ENCODE data around the gene KRT26.
"Not testable (repeated sequence)": the region's sequence is repeated elsewhere in the genome, so short reads cannot be mapped to it uniquely, and the experiment has no call there.

Gene KRT26

GRCh38 chr17:40794466-40794865 lies 22.5 kb upstream of the KRT26 start:
- no peak for DNase-seq

DNA sequence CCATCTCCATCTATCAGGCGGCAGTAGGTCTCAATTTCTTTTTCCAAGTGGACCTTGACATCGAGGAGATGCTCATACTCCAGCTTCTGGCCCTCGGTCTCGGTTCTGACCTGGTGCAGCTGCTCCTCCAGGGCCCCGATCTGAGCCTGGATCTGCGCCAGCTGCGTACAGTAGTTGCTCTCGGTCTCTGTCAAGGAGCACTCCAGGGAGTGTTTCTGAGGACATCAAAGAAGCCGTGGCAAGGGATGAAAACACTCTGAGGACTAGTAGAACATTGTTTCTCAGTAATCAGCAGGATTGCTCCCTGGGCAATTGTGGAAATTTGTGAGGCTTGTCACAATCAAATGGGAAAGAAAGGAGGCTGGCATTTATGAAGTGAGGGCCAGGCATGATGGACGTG lies 21.8 kb upstream of the KRT26 start:
- DNase-seq: no peak

GRCh38 chr17:40791787-40792436 lies 19.9 kb upstream of the KRT26 start:
- no peak for DNase-seq

GRCh38 chr17:40791111-40791510 lies 19.1 kb upstream of the KRT26 start:
- no peak for DNase-seq

GRCh38 chr17:40782450-40782849 lies 10.4 kb upstream of the KRT26 start, which contains the start of gene KRT27:
KRT27 (minus strand) TSS chr17:40782550; CDS start chr17:40782493, 57 bp downstream.
- no peak for DNase-seq

DNA sequence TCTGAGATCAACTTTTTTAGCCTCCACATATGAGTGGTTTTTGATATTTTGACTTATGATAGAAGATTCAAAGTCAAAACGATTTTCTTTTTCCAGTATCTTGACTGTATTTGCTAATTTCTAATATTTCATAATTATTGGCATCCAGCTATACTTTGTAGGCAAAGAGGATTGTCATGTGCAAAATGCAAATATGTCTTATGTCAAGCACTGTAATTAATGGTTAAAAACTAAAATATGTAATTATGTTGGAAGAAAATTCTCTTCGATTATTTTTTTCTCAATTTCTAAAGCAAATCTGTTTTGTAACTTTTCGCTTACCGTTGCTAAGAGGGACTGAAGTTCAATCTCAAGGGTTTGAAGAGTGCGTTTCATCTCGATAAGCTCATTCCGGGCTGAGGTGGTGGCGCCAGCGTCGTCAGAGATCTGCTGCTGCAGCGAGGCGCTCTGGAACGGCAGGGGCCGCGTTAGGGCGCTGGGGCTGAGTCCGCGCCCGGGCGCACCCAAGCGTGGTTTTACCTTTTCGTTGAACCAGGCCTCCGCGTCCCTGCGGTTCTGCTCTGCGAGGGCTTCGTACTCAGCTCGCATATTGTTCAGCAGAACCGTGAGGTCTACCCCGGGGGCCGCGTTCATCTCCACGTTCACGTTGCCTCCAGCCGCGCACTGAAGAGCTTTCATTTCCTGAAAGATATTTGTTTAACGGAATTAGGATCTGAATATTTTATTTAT lies 7.3 kb upstream of the KRT26 start:
- no peak for DNase-seq

- no peak for DNase-seq
Observed at GRCh38 chr17:40778461-40778860, 6.5 kb upstream of the KRT26 start.

GRCh38 chr17:40777971-40778370 lies 6.0 kb upstream of the KRT26 start:
- DNase-seq: no peak

DNA sequence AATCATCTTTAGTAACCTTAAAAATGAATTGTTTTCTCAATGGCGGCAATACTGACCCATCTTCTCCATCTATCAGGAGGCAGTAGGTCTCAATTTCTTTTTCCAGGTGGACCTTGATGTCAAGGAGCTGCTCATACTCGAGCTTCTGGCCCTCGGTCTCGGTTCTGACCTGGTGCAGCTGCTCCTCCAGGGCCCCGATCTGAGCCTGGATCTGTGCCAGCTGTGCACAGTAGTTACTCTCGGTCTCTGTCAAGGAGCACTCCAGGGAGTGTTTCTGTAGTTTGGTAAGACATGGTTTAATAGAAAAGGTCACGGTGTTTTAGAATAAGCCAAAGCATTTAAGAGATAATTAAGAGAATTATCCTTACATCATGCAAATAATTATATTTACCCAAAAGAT lies 5.5 kb upstream of the KRT26 start:
- DNase-seq: no peak

GRCh38 chr17:40775945-40776344 lies 3.9 kb upstream of the KRT26 start:
- no peak for DNase-seq

DNA sequence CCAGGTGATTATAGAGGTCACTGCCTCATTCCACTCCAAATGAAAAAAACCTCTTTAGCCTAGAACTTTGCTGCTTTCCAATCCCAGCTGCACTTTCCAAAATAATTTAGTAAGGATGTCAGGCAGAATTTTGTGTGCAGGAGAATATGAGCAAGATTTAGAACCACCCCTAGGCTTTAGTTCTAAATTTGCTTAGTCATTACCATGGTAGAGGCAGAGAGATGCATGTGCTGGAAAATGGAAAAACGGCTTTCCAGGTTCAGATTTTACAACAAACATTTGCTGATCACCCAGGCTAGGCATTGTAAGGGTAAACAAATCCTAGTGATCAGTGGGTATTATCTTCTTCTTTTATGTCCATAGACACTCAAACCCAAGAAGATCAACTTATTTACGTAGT lies 6.3 kb downstream of the KRT26 start:
- no peak for DNase-seq

- DNase-seq: no peak
Observed at GRCh38 chr17:40763752-40764151, 8.2 kb downstream of the KRT26 start.

GRCh38 chr17:40760105-40761016 lies 11.6 kb downstream of the KRT26 start:
- DNase-seq: no peak

DNA sequence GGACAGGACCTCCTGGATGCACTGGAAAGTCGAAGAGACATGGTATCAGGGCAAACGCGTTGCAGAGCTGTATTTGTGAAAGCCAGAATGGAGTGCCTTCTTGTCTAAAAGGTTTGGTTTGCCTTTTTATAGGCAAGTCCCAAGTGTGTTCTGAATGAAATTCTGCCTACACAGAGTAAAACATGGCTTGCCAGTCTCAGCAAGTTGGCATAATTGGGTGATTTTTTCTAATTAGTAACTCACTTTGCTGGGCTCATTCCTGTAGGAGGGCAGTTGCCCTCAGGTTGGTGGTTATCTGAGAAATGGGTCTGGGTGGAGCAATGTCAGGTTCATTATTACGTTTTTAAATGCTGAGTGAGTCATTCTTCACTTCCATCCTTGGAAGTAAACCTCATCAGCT lies 16.8 kb downstream of the KRT26 start, which contains the start of gene KRT25:
Gene KRT25, minus strand, starts transcription at position 101 of the 400 bp plus-strand sequence. Its CDS starts 60 bp downstream, at position 41.
- DNase-seq: no peak

DNA sequence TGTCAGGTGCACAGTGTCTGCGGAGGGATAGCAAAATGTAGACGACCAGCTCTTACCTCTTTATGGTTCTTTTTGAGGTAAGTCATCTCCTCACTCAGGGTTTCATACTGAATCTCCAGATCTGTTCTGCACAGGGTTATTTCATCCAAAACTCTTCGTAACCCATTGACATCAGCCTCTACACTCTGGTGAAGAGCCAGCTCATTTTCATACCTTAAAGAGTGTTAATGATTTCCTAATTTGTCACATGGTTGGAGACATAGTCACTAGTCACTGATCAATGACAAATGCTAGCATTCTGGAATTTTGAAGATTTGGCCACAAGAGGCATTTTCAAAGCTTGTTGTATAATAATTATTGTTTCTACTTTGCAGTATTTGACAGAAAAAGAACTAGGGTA lies 18.2 kb downstream of the KRT26 start:
- no peak for DNase-seq

- DNase-seq: no peak
Observed at GRCh38 chr17:40751065-40751464, 20.9 kb downstream of the KRT26 start.

GRCh38 chr17:40750391-40750790 lies 21.6 kb downstream of the KRT26 start:
- DNase-seq: no peak

GRCh38 chr17:40748666-40749065 lies 23.3 kb downstream of the KRT26 start:
- DNase-seq: not testable (repeated sequence)

DNA sequence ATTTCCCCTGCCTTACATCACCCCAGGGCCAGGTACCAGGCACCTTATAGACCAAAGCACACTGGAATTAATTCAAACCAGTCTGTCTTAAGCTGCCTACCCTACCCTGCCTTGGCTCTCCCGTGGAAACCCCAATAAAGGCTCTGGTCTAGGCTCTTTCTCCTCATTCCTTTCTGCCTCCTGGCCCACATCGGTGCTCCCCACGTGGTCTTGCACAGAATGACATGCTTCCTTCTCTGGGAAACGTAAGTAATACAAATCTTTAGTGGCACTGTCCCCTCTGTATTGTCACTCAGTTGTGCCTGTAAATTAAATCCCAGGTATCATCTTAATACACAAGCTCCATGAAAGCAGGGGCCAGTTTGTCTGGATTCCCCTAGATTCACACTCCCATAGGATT lies 33.4 kb downstream of the KRT26 start:
- no peak for DNase-seq

DNA sequence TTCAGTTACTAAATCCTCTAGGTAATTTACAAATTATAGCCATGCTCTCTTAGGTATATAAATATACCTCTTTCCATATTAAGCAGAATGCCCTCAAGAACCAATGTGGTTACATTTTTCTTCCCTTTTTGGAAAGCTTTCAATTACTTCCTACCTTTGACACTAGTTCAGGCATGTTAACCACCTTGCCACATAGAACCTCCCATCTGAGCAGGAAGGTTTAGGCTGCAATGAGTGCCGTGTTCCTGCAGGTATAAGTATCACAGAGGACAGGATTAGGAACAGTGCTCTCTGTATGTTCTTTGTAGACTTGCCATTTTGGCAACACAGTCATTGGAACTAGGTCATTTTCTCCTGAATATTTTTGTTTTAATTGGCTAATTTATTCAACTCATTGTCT lies 37.0 kb downstream of the KRT26 start:
- DNase-seq: no peak

- DNase-seq: no peak
Observed at GRCh38 chr17:40734018-40734417, 38.0 kb downstream of the KRT26 start.

- no peak for DNase-seq
Observed at GRCh38 chr17:40730970-40731369, 41.0 kb downstream of the KRT26 start.

DNA sequence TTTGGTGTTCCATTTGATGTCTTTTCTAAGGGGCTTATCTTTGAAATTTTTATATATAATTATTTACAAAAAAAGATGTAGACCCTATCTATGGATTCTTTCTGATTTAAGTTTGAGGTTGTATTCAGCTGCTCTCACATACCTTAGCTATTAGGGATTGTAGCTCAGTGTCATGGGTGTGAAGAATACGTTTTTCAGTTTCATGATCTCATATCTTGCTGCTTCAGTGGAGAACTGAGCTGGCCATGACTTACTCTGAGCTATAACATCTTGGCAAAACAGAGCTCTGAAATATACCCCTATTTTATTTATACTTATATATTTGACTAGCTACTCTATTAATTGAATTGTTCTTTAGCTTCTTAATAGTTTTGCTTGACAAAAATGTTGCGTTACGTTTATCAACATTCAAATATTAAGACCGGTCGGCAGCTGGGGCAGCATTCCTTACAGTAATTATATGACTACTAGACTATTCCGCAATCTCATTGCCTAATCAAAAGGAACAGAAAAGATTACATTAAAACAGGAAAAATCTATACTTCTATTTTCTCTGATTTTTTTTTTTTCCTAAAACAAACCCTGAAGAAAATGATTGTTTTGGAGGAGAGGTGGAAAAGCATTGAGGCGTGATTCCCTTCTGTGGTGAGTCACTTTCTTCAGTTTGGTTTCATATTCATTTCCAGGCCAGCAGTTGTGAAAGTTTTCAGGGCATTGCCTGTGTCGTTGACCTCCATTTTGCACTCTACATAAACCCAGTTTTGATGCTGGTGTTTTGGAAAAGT lies 44.4 kb downstream of the KRT26 start:
- no peak for DNase-seq

All from SIG-M5 (cell line).